H9 (cell line): ENCODE results near the gene TANGO6. TPM values are rescaled to one million over a fixed set of nuclear protein-coding genes. Genes with fewer than 3 reads are reported as not detected.

Source experiments
- DNase-seq: peaks from one replicate; pipeline ENCODE4 v3.0.0-alpha.2; 2017
- H2AFZ ChIP-seq: one replicate; pipeline ENCODE4 v1.6.1; 2013; ENCODE audit warnings: mild to moderate bottlenecking, low read length, control low read depth, moderate library complexity
- H2AK5ac ChIP-seq: 2 replicates; pipeline ENCODE4 v1.6.1; 2013; ENCODE audit warnings: low read length, control low read depth, mixed read lengths; ENCODE audit not compliant: insufficient read length
- H2BK120ac ChIP-seq: one replicate; pipeline ENCODE4 v1.6.1; 2013; ENCODE audit warnings: low read depth, mild to moderate bottlenecking, low read length, control low read depth, inconsistent platforms; ENCODE audit not compliant: poor library complexity, severe bottlenecking
- H2BK12ac ChIP-seq: 2 replicates; pipeline ENCODE4 v1.6.1; 2013; ENCODE audit warnings: low read length, control low read depth, mixed read lengths, low read depth; ENCODE audit not compliant: insufficient read length
- H2BK15ac ChIP-seq: 2 replicates; pipeline ENCODE4 v1.6.1; 2013; ENCODE audit warnings: low read depth, low read length, control low read depth
- H2BK20ac ChIP-seq: one replicate; pipeline ENCODE4 v1.6.1; 2013; ENCODE audit warnings: low read depth, mild to moderate bottlenecking, low read length, control low read depth, inconsistent platforms; ENCODE audit not compliant: poor library complexity, severe bottlenecking
- H2BK5ac ChIP-seq: 2 replicates; pipeline ENCODE4 v1.6.1; 2013; ENCODE audit warnings: low read length, control low read depth, mixed read lengths; ENCODE audit not compliant: insufficient read length
- H3K14ac ChIP-seq: 2 replicates; pipeline ENCODE4 v1.6.1; 2013; ENCODE audit warnings: low read length, control low read depth; ENCODE audit not compliant: insufficient read depth
- H3K18ac ChIP-seq: 2 replicates; pipeline ENCODE4 v1.6.1; 2013; ENCODE audit warnings: low read depth, mild to moderate bottlenecking, mixed read lengths, low read length, control low read depth; ENCODE audit not compliant: insufficient read length
- H3K23ac ChIP-seq: 2 replicates; pipeline ENCODE4 v1.6.1; 2013; ENCODE audit warnings: low read length, control low read depth, mixed read lengths, low read depth; ENCODE audit not compliant: insufficient read length
- H3K23me2 ChIP-seq: 2 replicates; pipeline ENCODE4 v1.6.1; 2013; ENCODE audit warnings: low read depth, mild to moderate bottlenecking, mixed read lengths, low read length, control low read depth; ENCODE audit not compliant: insufficient read length, poor library complexity, severe bottlenecking
- H3K27ac ChIP-seq: 2 replicates; pipeline ENCODE4 v1.5.1; 2013; ENCODE audit warnings: low read length, control low read depth, mixed read lengths, low read depth; ENCODE audit not compliant: insufficient read length
- H3K27me3 ChIP-seq: 2 replicates; pipeline ENCODE4 v1.6.1; 2013; ENCODE audit warnings: low read length, control low read depth, inconsistent platforms; ENCODE audit not compliant: insufficient read depth
- H3K4ac ChIP-seq: 2 replicates; pipeline ENCODE4 v1.6.1; 2013; ENCODE audit warnings: low read depth, mild to moderate bottlenecking, control low read depth, inconsistent platforms, low read length, moderate library complexity
- H3K4me1 ChIP-seq: 2 replicates; pipeline ENCODE4 v1.6.1; 2013; ENCODE audit warnings: low read length, control low read depth, inconsistent platforms; ENCODE audit not compliant: insufficient read depth
- H3K4me2 ChIP-seq: 2 replicates; pipeline ENCODE4 v1.6.1; 2013; ENCODE audit warnings: low read length, control low read depth, mixed read lengths; ENCODE audit not compliant: insufficient read length, insufficient read depth
- H3K56ac ChIP-seq: 2 replicates; pipeline ENCODE4 v1.6.1; 2013; ENCODE audit warnings: low read depth, mild to moderate bottlenecking, mixed read lengths, low read length, control low read depth; ENCODE audit not compliant: insufficient read length
- H3K79me1 ChIP-seq: 2 replicates; pipeline ENCODE4 v1.6.1; 2013; ENCODE audit warnings: low read depth, mild to moderate bottlenecking, moderate library complexity, low read length, control low read depth, inconsistent platforms; ENCODE audit not compliant: insufficient read depth, poor library complexity, severe bottlenecking
- H3K79me2 ChIP-seq: 2 replicates; pipeline ENCODE4 v1.6.1; 2013; ENCODE audit warnings: low read length, control low read depth, inconsistent platforms; ENCODE audit not compliant: insufficient read depth
- H3K9ac ChIP-seq: 2 replicates; pipeline ENCODE4 v1.6.1; 2013; ENCODE audit warnings: low read length, control low read depth, mixed read lengths; ENCODE audit not compliant: insufficient read length; ENCODE audit errors: extremely low read depth
- H3K9me3 ChIP-seq: one replicate; pipeline ENCODE4 v1.6.1; 2013; ENCODE audit warnings: low read depth, low read length, inconsistent platforms; ENCODE audit not compliant: control insufficient read depth
- H3T11ph ChIP-seq: one replicate; pipeline ENCODE4 v1.6.1; 2013; ENCODE audit warnings: mild to moderate bottlenecking, low read length, control low read depth, inconsistent platforms
- H4K20me1 ChIP-seq: one replicate; pipeline ENCODE4 v1.6.1; 2013; ENCODE audit not compliant: control insufficient read depth, insufficient read length, insufficient read depth
- H4K5ac ChIP-seq: 2 replicates; pipeline ENCODE4 v1.6.1; 2013; ENCODE audit warnings: low read depth, mild to moderate bottlenecking, mixed read lengths, low read length, control low read depth; ENCODE audit not compliant: insufficient read length
- H4K8ac ChIP-seq: replicated peaks from 2 replicates; pipeline ENCODE4 v1.6.1; 2013; ENCODE audit warnings: low read length, control low read depth, mixed read lengths, low read depth; ENCODE audit not compliant: insufficient read length
- H4K91ac ChIP-seq: 2 replicates; pipeline ENCODE4 v1.6.1; 2013; ENCODE audit warnings: low read depth, mild to moderate bottlenecking, moderate library complexity, mixed read lengths, low read length, control low read depth; ENCODE audit not compliant: insufficient read length
- H3K27ac Mint-ChIP-seq, 3 experiments: 2 replicates in 2 of 3; 3 replicates in 1 of 3; pipeline ENCODE4 v1.8.0; 2020 to 2021; ENCODE audit warnings: mixed read lengths in 3 of 3, mild to moderate bottlenecking in 1 of 3, moderate library complexity in 1 of 3
- H3K27me3 Mint-ChIP-seq: 2 replicates; pipeline ENCODE4 v1.8.0; 2021; ENCODE audit warnings: low read depth, mild to moderate bottlenecking, moderate library complexity, mixed read lengths
- H3K36me3 Mint-ChIP-seq, 3 experiments: 2 replicates in 2 of 3; 3 replicates in 1 of 3; pipeline ENCODE4 v1.8.0; 2020 to 2021; ENCODE audit warnings: low read depth in 3 of 3, mixed read lengths in 3 of 3; ENCODE audit not compliant: insufficient read depth in 1 of 3
- H3K4me1 Mint-ChIP-seq, 2 experiments: 2 replicates each; pipeline ENCODE4 v1.8.0; 2020; ENCODE audit warnings: mixed read lengths in 2 of 2
- H3K4me3 Mint-ChIP-seq, 2 experiments: 2 replicates in 1 of 2; 3 replicates in 1 of 2; pipeline ENCODE4 v1.8.0; 2020 to 2021; ENCODE audit warnings: mild to moderate bottlenecking in 2 of 2, mixed read lengths in 2 of 2, moderate library complexity in 1 of 2
- H3K9me3 Mint-ChIP-seq, 2 experiments: 2 replicates in 1 of 2; 3 replicates in 1 of 2; pipeline ENCODE4 v1.8.0; 2020; ENCODE audit warnings: mild to moderate bottlenecking in 2 of 2, mixed read lengths in 2 of 2, moderate library complexity in 1 of 2
- WGBS: extraction: QIAGEN DNeasy Blood & Tissue Kit; methylation state at CpG from one replicate; pipeline ENCODE4 v1.1.7; 2013; ENCODE audit warnings: missing lambda C conversion rate, low lambda C conversion rate, mixed read lengths; ENCODE audit not compliant: insufficient read length; ENCODE audit errors: extremely low coverage; 5-methylcytosine and 5-hydroxymethylcytosine counted together
- total RNA-seq: library from RNA; stranded (reverse); gene quantifications from 2 replicates; pipeline ENCODE4 v1.2.1, GENCODE V29; 2021
- TF ChIP-seq, protein P1 (sequence below): fragments of 200-600 bp; sonication (generic); conservative IDR thresholded peaks from 3 replicates; pipeline ENCODE4 v1.8.0; 2021; ENCODE audit warnings: antibody characterized with exemption, mild to moderate bottlenecking

Gene TANGO6
- total RNA-seq, 1 experiment from 2014 or later: 12.0 TPM

DNA sequence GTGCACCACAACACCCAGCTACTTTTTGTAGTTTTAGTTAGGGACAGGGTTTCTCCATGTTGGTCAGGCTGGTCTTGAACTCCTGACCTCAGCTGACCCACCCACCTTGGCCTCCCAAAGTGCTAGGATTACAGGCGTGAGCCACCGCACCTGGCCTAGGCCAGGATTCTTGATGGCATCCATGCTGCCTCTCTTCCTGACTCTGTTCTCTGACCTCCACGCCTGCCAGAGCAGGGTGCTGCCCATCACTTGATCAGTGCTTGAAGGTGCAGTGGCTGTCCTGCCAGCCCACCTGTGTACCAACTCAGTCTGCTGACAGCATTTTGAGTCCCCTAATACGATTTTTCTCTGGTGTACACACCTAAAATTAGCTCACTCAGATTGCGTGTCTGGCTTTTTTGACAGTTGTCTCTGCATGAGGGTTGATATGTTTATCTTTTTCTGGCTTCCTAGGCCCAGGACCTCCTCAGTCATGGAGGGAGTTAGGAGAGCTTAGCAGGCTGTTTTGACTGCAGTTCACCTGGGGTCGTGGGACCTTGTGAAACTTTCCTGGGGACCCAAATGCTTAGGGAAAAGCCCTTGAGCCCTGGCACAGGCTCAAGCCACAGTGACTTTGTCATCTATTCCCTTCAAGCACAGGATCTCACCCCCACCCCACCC, 268.0 kb downstream of the TANGO6 start:
- Histone ChIP-seq H3T11ph (no peak overlapping the region), H4K8ac (no peak overlapping the region), H3K79me2 (peaks cover 8% of the 10 kb centered on the region; the same call in 1 of the 2 replicates), H2BK12ac (no peak overlapping the region), H3K4ac (no peak overlapping the region), H3K4me2 (no peak overlapping the region), H3K9me3 (no peaks in the 10 kb centered on the region), H4K91ac (no peak overlapping the region), H3K27ac (no peak overlapping the region), H4K20me1 (no peaks in the 10 kb centered on the region), H3K27me3 (no peaks in the 10 kb centered on the region), H3K4me1 (peaks cover 7% of the 10 kb centered on the region; the same call in 1 of the 2 replicates), H4K5ac (no peak overlapping the region), H3K9ac (no peak overlapping the region), H2AK5ac (no peak overlapping the region), H3K56ac (no peak overlapping the region), H3K23me2 (peaks cover 19% of the 10 kb centered on the region), H2BK20ac (no peak overlapping the region), H3K23ac (no peak overlapping the region), H2BK15ac (no peak overlapping the region), H3K14ac (no peak overlapping the region), H2AFZ (no peak overlapping the region), H3K18ac (no peak overlapping the region), H2BK5ac (no peak overlapping the region), H2BK120ac (no peak overlapping the region), H3K79me1 (no peaks in the 10 kb centered on the region)
- H3K4me1 Mint-ChIP-seq: peaks cover 21 to 32% of the 10 kb centered on the region in 2 experiments
- WGBS: no CpG with 5 or more reads among the region's 6 CpGs
- TF ChIP-seq, protein P1, sequence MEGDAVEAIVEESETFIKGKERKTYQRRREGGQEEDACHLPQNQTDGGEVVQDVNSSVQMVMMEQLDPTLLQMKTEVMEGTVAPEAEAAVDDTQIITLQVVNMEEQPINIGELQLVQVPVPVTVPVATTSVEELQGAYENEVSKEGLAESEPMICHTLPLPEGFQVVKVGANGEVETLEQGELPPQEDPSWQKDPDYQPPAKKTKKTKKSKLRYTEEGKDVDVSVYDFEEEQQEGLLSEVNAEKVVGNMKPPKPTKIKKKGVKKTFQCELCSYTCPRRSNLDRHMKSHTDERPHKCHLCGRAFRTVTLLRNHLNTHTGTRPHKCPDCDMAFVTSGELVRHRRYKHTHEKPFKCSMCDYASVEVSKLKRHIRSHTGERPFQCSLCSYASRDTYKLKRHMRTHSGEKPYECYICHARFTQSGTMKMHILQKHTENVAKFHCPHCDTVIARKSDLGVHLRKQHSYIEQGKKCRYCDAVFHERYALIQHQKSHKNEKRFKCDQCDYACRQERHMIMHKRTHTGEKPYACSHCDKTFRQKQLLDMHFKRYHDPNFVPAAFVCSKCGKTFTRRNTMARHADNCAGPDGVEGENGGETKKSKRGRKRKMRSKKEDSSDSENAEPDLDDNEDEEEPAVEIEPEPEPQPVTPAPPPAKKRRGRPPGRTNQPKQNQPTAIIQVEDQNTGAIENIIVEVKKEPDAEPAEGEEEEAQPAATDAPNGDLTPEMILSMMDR: no peak
- no peak overlapping the region for H3K4me3 Mint-ChIP-seq
- no peaks in the 10 kb centered on the region for H3K9me3 Mint-ChIP-seq
- no peaks in the 10 kb centered on the region for H3K27me3 Mint-ChIP-seq
- H3K36me3 Mint-ChIP-seq: peaks cover 52 to 75% (median 64%) of the 10 kb centered on the region in 3 experiments
- DNase-seq: no peak
- no peak overlapping the region for H3K27ac Mint-ChIP-seq
